GM19452 (cell line): ENCODE data around the gene EDAR.

Source experiments
- ATAC-seq: cut with Tn5 transposase; IDR thresholded peaks from one replicate; pipeline ENCODE4 v1.9.1; 2021; ENCODE audit not compliant: unreplicated experiment

The EDAR gene

GRCh38 chr2:109005686-109006204 lies 16.7 kb upstream of the EDAR start:
- ATAC-seq: no peak

GRCh38 chr2:109001201-109001600 lies 12.2 kb upstream of the EDAR start:
- no peak for ATAC-seq

- no peak for ATAC-seq
These were observed 11.7 kb upstream of the EDAR start for GRCh38 chr2:109000738-109001137.

GRCh38 chr2:108998911-108999310 lies 9.9 kb upstream of the EDAR start:
- ATAC-seq: no peak

- no peak for ATAC-seq
These were observed 5.2 kb upstream of the EDAR start for GRCh38 chr2:108994178-108994577.

- no peak for ATAC-seq
These were observed 4.3 kb upstream of the EDAR start for GRCh38 chr2:108993095-108993937.

GRCh38 chr2:108988076-108988795 lies 784 bp downstream of the EDAR start:
- ATAC-seq: no peak

GRCh38 chr2:108986916-108987510 lies 2.0 kb downstream of the EDAR start:
- ATAC-seq: no peak

- ATAC-seq: no peak
These were observed 5.4 kb downstream of the EDAR start for GRCh38 chr2:108983610-108984009.

GRCh38 chr2:108983061-108983460 lies 6.0 kb downstream of the EDAR start:
- ATAC-seq: no peak

- ATAC-seq: no peak
These were observed 6.8 kb downstream of the EDAR start for GRCh38 chr2:108982259-108982679.

GRCh38 chr2:108981846-108982245 lies 7.2 kb downstream of the EDAR start:
- no peak for ATAC-seq

- ATAC-seq: no peak
These were observed 8.9 kb downstream of the EDAR start for GRCh38 chr2:108980076-108980475.

- ATAC-seq: no peak
These were observed 9.6 kb downstream of the EDAR start for GRCh38 chr2:108979461-108979860.

GRCh38 chr2:108978709-108979111 lies 10.3 kb downstream of the EDAR start:
- ATAC-seq: no peak

- no peak for ATAC-seq
These were observed 13.2 kb downstream of the EDAR start for GRCh38 chr2:108975613-108976435.

GRCh38 chr2:108974674-108975073 lies 14.3 kb downstream of the EDAR start:
- no peak for ATAC-seq

GRCh38 chr2:108972663-108973062 lies 16.4 kb downstream of the EDAR start:
- no peak for ATAC-seq

- no peak for ATAC-seq
These were observed 17.1 kb downstream of the EDAR start for GRCh38 chr2:108971661-108972566.

- no peak for ATAC-seq
These were observed 18.7 kb downstream of the EDAR start for GRCh38 chr2:108970369-108970768.
